H1 (cell line): ENCODE results near the gene ZNF654. TPM values are rescaled to one million over a fixed set of nuclear protein-coding genes. Genes with fewer than 3 reads are reported as not detected.

Experiments used
- CTCF ChIA-PET: fragments of 300-600 bp; sonication (Branson Sonifier 250); formaldehyde crosslinking; loops from one replicate; lab custom pipeline; 2021; ENCODE audit not compliant: partially characterized antibody; lab: Charles Lee
- POLR2A ChIA-PET: fragments of 300-600 bp; sonication (Branson Sonifier 250); formaldehyde crosslinking; loops from one replicate; lab custom pipeline; 2021; ENCODE audit warnings: inconsistent platforms; ENCODE audit not compliant: partially characterized antibody; lab: Charles Lee
- DNase-seq, 2 experiments: peaks; one replicate each; pipeline versions ENCODE4 v3.0.0 to v3.0.0-alpha.2; 2010 to 2022; ENCODE audit warnings: low spot score in 2 of 2, low read depth in 1 of 2, mixed read lengths in 1 of 2
- FAIRE-seq: peaks from 2 replicates; lab custom pipeline; 2011; peaks lifted over from hg19 to GRCh38; lab: Jason Lieb, UNC
- H2AFZ ChIP-seq: 2 replicates; pipeline ENCODE4 v1.8.1; 2012; ENCODE audit warnings: low read length, inconsistent platforms
- H2AK5ac ChIP-seq: 2 replicates; pipeline ENCODE4 v1.6.1; 2013; ENCODE audit warnings: low read depth, low read length
- H2BK120ac ChIP-seq: replicated peaks from 2 replicates; pipeline ENCODE3; 2013; ENCODE audit warnings: low read depth, low read length, inconsistent platforms
- H2BK12ac ChIP-seq: 2 replicates; pipeline ENCODE4 v1.6.1; 2013; ENCODE audit warnings: low read depth, low read length
- H2BK15ac ChIP-seq: 2 replicates; pipeline ENCODE4 v1.6.1; 2013; ENCODE audit warnings: low read length
- H2BK20ac ChIP-seq: 2 replicates; pipeline ENCODE4 v1.6.1; 2013; ENCODE audit warnings: low read length
- H2BK5ac ChIP-seq: 2 replicates; pipeline ENCODE4 v1.6.1; 2013; ENCODE audit warnings: low read depth, low read length
- H3K14ac ChIP-seq: 2 replicates; pipeline ENCODE4 v1.6.1; 2013; ENCODE audit warnings: inconsistent platforms; ENCODE audit not compliant: insufficient read length
- H3K18ac ChIP-seq: 2 replicates; pipeline ENCODE4 v1.6.1; 2013; ENCODE audit warnings: low read length; ENCODE audit errors: extremely low read depth
- H3K23ac ChIP-seq: 2 replicates; pipeline ENCODE4 v1.6.1; 2013; ENCODE audit warnings: inconsistent platforms; ENCODE audit not compliant: insufficient read length
- H3K23me2 ChIP-seq: 2 replicates; pipeline ENCODE4 v1.6.1; 2013; ENCODE audit warnings: low read depth, low read length
- H3K27ac ChIP-seq: 2 replicates; pipeline ENCODE4 v1.6.1; 2011; ENCODE audit warnings: low read depth, low read length, inconsistent platforms
- H3K27me3 ChIP-seq, 4 experiments: replicated peaks in 1 of 4; 1 replicate in 1 of 4; 2 replicates in 3 of 4; pipeline versions ENCODE4 v1.6.1 to v1.8.1; 2011 to 2013; ENCODE audit warnings: low read length in 3 of 4, mild to moderate bottlenecking in 3 of 4, inconsistent platforms in 2 of 4, mixed read lengths in 2 of 4, moderate library complexity in 1 of 4; ENCODE audit not compliant: control insufficient read depth in 3 of 4, insufficient read depth in 3 of 4; ENCODE audit errors: extremely low read depth in 1 of 4
- H3K36me3 ChIP-seq, 4 experiments: 2 replicates each; pipeline versions ENCODE4 v1.6.1 to v1.8.1; 2011 to 2013; ENCODE audit warnings: mild to moderate bottlenecking in 4 of 4, low read length in 3 of 4, moderate library complexity in 2 of 4, control low read depth in 1 of 4, inconsistent platforms in 1 of 4; ENCODE audit not compliant: insufficient read depth in 4 of 4, control insufficient read depth in 2 of 4
- H3K4ac ChIP-seq: replicated peaks from 2 replicates; pipeline ENCODE3; 2013; ENCODE audit warnings: low read length, low read depth, mixed read lengths, inconsistent platforms; ENCODE audit not compliant: insufficient read length
- H3K4me1 ChIP-seq, 4 experiments: replicated peaks in 1 of 4; 1 replicate in 1 of 4; 2 replicates in 3 of 4; pipeline versions ENCODE4 v1.6.1 to v1.8.1; 2011 to 2013; ENCODE audit warnings: low read length in 3 of 4, inconsistent platforms in 2 of 4, mixed read lengths in 1 of 4; ENCODE audit not compliant: insufficient read depth in 4 of 4, control insufficient read depth in 3 of 4
- H3K4me2 ChIP-seq, 2 experiments: 2 replicates each; pipeline versions ENCODE4 v1.6.1 to v1.8.1; 2011 to 2013; ENCODE audit warnings: low read depth in 2 of 2, low read length in 2 of 2, control low read depth in 1 of 2, inconsistent platforms in 1 of 2, mild to moderate bottlenecking in 1 of 2; ENCODE audit not compliant: insufficient read depth in 1 of 2
- H3K4me3 ChIP-seq, 4 experiments: fragments of 200-600, 300-600 bp in 1 of 4; sonication (generic), shearing (Covaris generic), sonication (Bioruptor Twin) in 1 of 4; 2 replicates each; pipeline versions ENCODE4 v1.5.1 to v1.8.1; 2011 to 2016; ENCODE audit warnings: low read length in 4 of 4, low read depth in 3 of 4, control low read depth in 2 of 4, inconsistent platforms in 2 of 4, mild to moderate bottlenecking in 2 of 4, mixed read lengths in 1 of 4, moderate library complexity in 1 of 4; ENCODE audit not compliant: insufficient read depth in 2 of 4; ENCODE audit errors: extremely low read depth in 1 of 4
- H3K56ac ChIP-seq: replicated peaks from 2 replicates; pipeline ENCODE3; 2013; ENCODE audit warnings: low read depth, mild to moderate bottlenecking, mixed read lengths, low read length, inconsistent platforms; ENCODE audit not compliant: insufficient read length
- H3K79me1 ChIP-seq: 2 replicates; pipeline ENCODE4 v1.6.1; 2013; ENCODE audit warnings: low read depth, low read length, control low read depth
- H3K79me2 ChIP-seq, 2 experiments: 2 replicates each; pipeline versions ENCODE4 v1.6.1 to v1.8.1; 2012 to 2013; ENCODE audit warnings: low read length in 2 of 2, mild to moderate bottlenecking in 2 of 2, inconsistent platforms in 1 of 2; ENCODE audit not compliant: insufficient read depth in 2 of 2, control insufficient read depth in 1 of 2
- H3K9ac ChIP-seq, 4 experiments: replicated peaks in 1 of 4; 1 replicate in 1 of 4; 2 replicates in 3 of 4; pipeline versions ENCODE4 v1.6.1 to v1.8.1; 2011 to 2013; ENCODE audit warnings: low read depth in 3 of 4, low read length in 3 of 4, control low read depth in 2 of 4, mild to moderate bottlenecking in 2 of 4, moderate library complexity in 2 of 4, inconsistent platforms in 1 of 4; ENCODE audit errors: extremely low read depth in 1 of 4
- H3K9me3 ChIP-seq, 2 experiments: 2 replicates each; pipeline versions ENCODE4 v1.6.1 to v1.8.1; 2012 to 2013; ENCODE audit warnings: mild to moderate bottlenecking in 2 of 2, moderate library complexity in 2 of 2, control low read depth in 1 of 2, inconsistent platforms in 1 of 2, low read depth in 1 of 2, low read length in 1 of 2, mixed read lengths in 1 of 2; ENCODE audit not compliant: insufficient read depth in 2 of 2
- H4K20me1 ChIP-seq, 2 experiments: replicated peaks in 1 of 2; 2 replicates each; pipeline versions ENCODE3 to v1.8.1; 2011 to 2013; ENCODE audit warnings: inconsistent platforms in 2 of 2, low read length in 2 of 2, mild to moderate bottlenecking in 1 of 2; ENCODE audit not compliant: insufficient read depth in 2 of 2, control insufficient read depth in 1 of 2
- H4K5ac ChIP-seq: 2 replicates; pipeline ENCODE4 v1.6.1; 2013; ENCODE audit warnings: low read length, low read depth, mixed read lengths, inconsistent platforms; ENCODE audit not compliant: insufficient read length
- H4K8ac ChIP-seq: 2 replicates; pipeline ENCODE4 v1.8.0; 2013; ENCODE audit warnings: mild to moderate bottlenecking, moderate library complexity, low read length, inconsistent platforms; ENCODE audit not compliant: insufficient read depth; ENCODE audit errors: extremely low read depth
- H4K91ac ChIP-seq: replicated peaks from 2 replicates; pipeline ENCODE3; 2013; ENCODE audit warnings: low read length, mixed read lengths, inconsistent platforms; ENCODE audit not compliant: insufficient read length
- CEBPB ChIP-seq: IDR thresholded peaks from 2 replicates; pipeline ENCODE4 v1.6.1; 2012; ENCODE audit warnings: low read depth, low read length
- SIN3A ChIP-seq, 2 experiments: IDR thresholded peaks in 1 of 2; conservative IDR thresholded peaks in 1 of 2; 2 replicates each; pipeline ENCODE4 v1.6.1; 2011 to 2012; ENCODE audit warnings: low read length in 2 of 2, improper control_type of control experiment in 1 of 2, low read depth in 1 of 2, mild to moderate bottlenecking in 1 of 2
- TAF7 ChIP-seq: optimal IDR thresholded peaks from 2 replicates; pipeline ENCODE3; 2011; ENCODE audit warnings: low read depth, mild to moderate bottlenecking, inconsistent platforms, low read length, moderate library complexity, borderline replicate concordance
- TBP ChIP-seq: IDR thresholded peaks from 2 replicates; pipeline ENCODE4 v1.6.1; 2011; ENCODE audit warnings: low read depth, low read length, improper control_type of control experiment
- WGBS, 2 experiments: shearing (Covaris generic) in 1 of 2; methylation state at CpG; one replicate each; pipeline versions ENCODE4 v1.1.6 to v1.1.7; 2013 to 2015; ENCODE audit warnings: low lambda C conversion rate in 2 of 2, mixed read lengths in 2 of 2, inconsistent platforms in 1 of 2, low coverage in 1 of 2, missing lambda C conversion rate in 1 of 2; ENCODE audit not compliant: insufficient replicate concordance in 2 of 2, insufficient coverage in 1 of 2, insufficient read length in 1 of 2; ENCODE audit errors: extremely low coverage in 1 of 2, missing lambda C conversion rate in 1 of 2; 5-methylcytosine and 5-hydroxymethylcytosine counted together
- polyA plus RNA-seq, 7 experiments: library from polyadenylated mRNA; depleted of rRNA in 3 of 7; stranded (reverse) in 5 of 7; unstranded in 2 of 7; fragments of >200 nt in 5 of 7; fragments of 200-250 nt in 2 of 7; gene quantifications; 1 replicate in 5 of 7; 2 replicates in 1 of 7; 4 replicates in 1 of 7; pipeline versions ENCODE4 v1.2.1 to v1.2.3, GENCODE V29; 2011 to 2013; ENCODE audit warnings: missing spikeins in 2 of 7, mixed read lengths in 2 of 7
- total RNA-seq: library from RNA; stranded (reverse); fragmentation: NEBNext Ultra II Directional; extraction: Animal tissue kit (Norgen Biotek cat#: 25700); gene quantifications from 2 replicates; pipeline ENCODE4 v1.2.1, GENCODE V29; 2021
- TF ChIP-seq, protein P1 (sequence below): IDR thresholded peaks from 2 replicates; pipeline ENCODE4 v1.6.1; 2012; ENCODE audit warnings: low read length, inconsistent platforms

The ZNF654 gene
- total and polyA plus RNA-seq, 2 of the 8 experiments (the other 6 are each of a cell fraction or from before 2014, with no cell fraction given) = 0.47 to 5.3 TPM

GRCh38 chr3:88151358-88151757 lies 92.3 kb downstream of the ZNF654 start:
- TF ChIP-seq TAF7 (no peak), CEBPB (no peak), TBP (no peak), SIN3A (conservative IDR thresholded peaks at IDR 0.05 in 1 of 2, IDR thresholded peaks at IDR 0.05 in 1 of 2; ENCODE audit: low read depth in 1 of 2, low read length in 2 of 2) (no peak)
- TF ChIP-seq, protein P1, sequence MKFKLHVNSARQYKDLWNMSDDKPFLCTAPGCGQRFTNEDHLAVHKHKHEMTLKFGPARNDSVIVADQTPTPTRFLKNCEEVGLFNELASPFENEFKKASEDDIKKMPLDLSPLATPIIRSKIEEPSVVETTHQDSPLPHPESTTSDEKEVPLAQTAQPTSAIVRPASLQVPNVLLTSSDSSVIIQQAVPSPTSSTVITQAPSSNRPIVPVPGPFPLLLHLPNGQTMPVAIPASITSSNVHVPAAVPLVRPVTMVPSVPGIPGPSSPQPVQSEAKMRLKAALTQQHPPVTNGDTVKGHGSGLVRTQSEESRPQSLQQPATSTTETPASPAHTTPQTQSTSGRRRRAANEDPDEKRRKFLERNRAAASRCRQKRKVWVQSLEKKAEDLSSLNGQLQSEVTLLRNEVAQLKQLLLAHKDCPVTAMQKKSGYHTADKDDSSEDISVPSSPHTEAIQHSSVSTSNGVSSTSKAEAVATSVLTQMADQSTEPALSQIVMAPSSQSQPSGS = no peak
- no peak overlapping the region for H3K56ac ChIP-seq
- no peak overlapping the region for H2BK120ac ChIP-seq
- peak overlapping the region in 2 of 4 experiments; percentile 96 to 99; a peak in 3 of 8 replicates for H3K4me3 ChIP-seq
- FAIRE-seq (no peak), DNase-seq (no peak)
- no peaks in the 10 kb centered on the region for H3K4me1 ChIP-seq
- no peak overlapping the region for H3K23ac ChIP-seq
- peaks cover 2 to 3% of the 10 kb centered on the region in 2 experiments for H4K20me1 ChIP-seq
- no peaks in the 10 kb centered on the region for H3K9me3 ChIP-seq
- H2BK20ac ChIP-seq = no peak overlapping the region
- H2AK5ac ChIP-seq = no peak overlapping the region
- no peak overlapping the region for H4K5ac ChIP-seq
- ChIA-PET CTCF (interaction anchor here (0.6 to 1.7 kb wide), 3 partner anchors 23 to 766 kb away, joined by 3 to 4 read pairs (median 3); no protein-coding TSS in a partner anchor), POLR2A (interaction anchor here (3.2 kb wide), 1 partner anchor 19 kb away, joined by 19 read pairs; no protein-coding TSS in a partner anchor)
- H3K79me2 ChIP-seq = peaks cover 3 to 82% of the 10 kb centered on the region in 2 experiments; a peak in 3 of 4 replicates
- H2BK15ac ChIP-seq = no peak overlapping the region
- peaks cover 9 to 31% (median 15%) of the 10 kb centered on the region in 4 experiments for H3K36me3 ChIP-seq
- no peak overlapping the region for H3K27ac ChIP-seq
- no peak overlapping the region for H3K4ac ChIP-seq
- no peak overlapping the region for H2AFZ ChIP-seq
- H3K79me1 ChIP-seq = no peaks in the 10 kb centered on the region
- peak overlapping the region in 1 of 4 experiments; percentile 34; a peak in 1 of 7 replicates for H3K9ac ChIP-seq
- H3K14ac ChIP-seq = no peak overlapping the region
- no peak overlapping the region for H4K8ac ChIP-seq
- H2BK5ac ChIP-seq = no peak overlapping the region
- H3K27me3 ChIP-seq = no peaks in the 10 kb centered on the region
- H3K18ac ChIP-seq = no peak overlapping the region
- H2BK12ac ChIP-seq = no peak overlapping the region
- peak overlapping the region; percentile 54 to 75 for H3K4me2 ChIP-seq
- H3K23me2 ChIP-seq = peaks cover 2% of the 10 kb centered on the region; the same call in 1 of the 2 replicates
- WGBS, 2 experiments = 80% methylated on average over 4 of the region's 4 CpGs; no CpG with 5 or more reads in 1 of the 2 experiments
- no peak overlapping the region for H4K91ac ChIP-seq
